Lung (tissue), 12 donors: Measurements from ENCODE around the gene HLX. TPM values are rescaled to one million over a fixed set of nuclear protein-coding genes. Genes with fewer than 3 reads are reported as not detected.

Experiments used
- ATAC-seq: fragments of 200-7000 bp; cut with Tn5 transposase; one replicate; pipeline ENCODE4 v1.9.1; 2020; ENCODE audit warnings: moderate number of reproducible peaks; ENCODE audit not compliant: insufficient read depth, low FRiP score
- DNase-seq, 3 donors: peaks; one replicate each; pipeline ENCODE4 v3.0.0-alpha.2; 2013 to 2017
- H3K27ac ChIP-seq, 2 donors: one replicate each; pipeline ENCODE4 v1.5.1; 2013; ENCODE audit warnings: mild to moderate bottlenecking in 2 of 2, moderate library complexity in 2 of 2, control low read depth in 1 of 2, inconsistent platforms in 1 of 2, low read depth in 1 of 2, low read length in 1 of 2
- H3K27me3 ChIP-seq, 3 donors: one replicate each; pipeline ENCODE4 v1.5.1; 2013; ENCODE audit warnings: low read length in 2 of 3; ENCODE audit not compliant: control insufficient read depth in 3 of 3, insufficient read depth in 3 of 3
- H3K36me3 ChIP-seq, 4 donors: one replicate each; pipeline ENCODE4 v1.5.1; 2013; ENCODE audit warnings: low read length in 4 of 4, mild to moderate bottlenecking in 1 of 4, moderate library complexity in 1 of 4; ENCODE audit not compliant: control insufficient read depth in 4 of 4, insufficient read depth in 4 of 4
- H3K4me1 ChIP-seq, 5 donors: one replicate each; pipeline ENCODE4 v1.5.1; 2013; ENCODE audit warnings: low read length in 5 of 5, mild to moderate bottlenecking in 2 of 5, moderate library complexity in 1 of 5; ENCODE audit not compliant: control insufficient read depth in 5 of 5, insufficient read depth in 5 of 5
- H3K4me3 ChIP-seq: one replicate; pipeline ENCODE4 v1.5.1; 2013; ENCODE audit warnings: mild to moderate bottlenecking, control low read depth, moderate library complexity
- H3K9ac ChIP-seq, 2 donors: one replicate each; pipeline ENCODE4 v1.5.1; 2013; ENCODE audit warnings: low read length in 2 of 2, control low read depth in 1 of 2; ENCODE audit not compliant: insufficient read depth in 1 of 2
- H3K9me3 ChIP-seq, 4 donors: one replicate each; pipeline ENCODE4 v1.5.1; 2013; ENCODE audit warnings: low read length in 3 of 4, mild to moderate bottlenecking in 1 of 4, moderate library complexity in 1 of 4; ENCODE audit not compliant: control insufficient read depth in 4 of 4, insufficient read depth in 3 of 4
- WGBS, 2 donors: extraction: QIAGEN DNeasy Blood & Tissue Kit; methylation state at CpG; one replicate each; pipeline ENCODE4 v1.1.7; 2013; 5-methylcytosine and 5-hydroxymethylcytosine counted together
- polyA plus RNA-seq, 2 donors: library from polyadenylated mRNA; stranded (reverse); fragments of 200-250 nt; gene quantifications; one replicate each; pipeline ENCODE4 v1.2.1, GENCODE V29; 2013
- total RNA-seq, 2 donors: library from RNA; depleted of rRNA in 1 of 2; stranded (reverse); fragments of >200 nt in 1 of 2; gene quantifications; one replicate each; pipeline ENCODE4 v1.2.1, GENCODE V29; 2014 to 2021
- TF ChIP-seq, protein P1 (sequence below): IDR thresholded peaks from 2 replicates; pipeline ENCODE4 v1.5.1; 2012; ENCODE audit warnings: mild to moderate bottlenecking; ENCODE audit errors: control extremely low read depth, extremely low read depth
- donor health status: control.
- donor health status: control.
- donor health status: Bipolar disorder and iron deficiency.
- donor health status: healthy.
- donor health status: DM: yes; HTN: yes; CAD: no.

Gene HLX
- total and polyA plus RNA-seq, 4 donors, result 14.8 to 36.7 (median 25.7) TPM

DNA sequence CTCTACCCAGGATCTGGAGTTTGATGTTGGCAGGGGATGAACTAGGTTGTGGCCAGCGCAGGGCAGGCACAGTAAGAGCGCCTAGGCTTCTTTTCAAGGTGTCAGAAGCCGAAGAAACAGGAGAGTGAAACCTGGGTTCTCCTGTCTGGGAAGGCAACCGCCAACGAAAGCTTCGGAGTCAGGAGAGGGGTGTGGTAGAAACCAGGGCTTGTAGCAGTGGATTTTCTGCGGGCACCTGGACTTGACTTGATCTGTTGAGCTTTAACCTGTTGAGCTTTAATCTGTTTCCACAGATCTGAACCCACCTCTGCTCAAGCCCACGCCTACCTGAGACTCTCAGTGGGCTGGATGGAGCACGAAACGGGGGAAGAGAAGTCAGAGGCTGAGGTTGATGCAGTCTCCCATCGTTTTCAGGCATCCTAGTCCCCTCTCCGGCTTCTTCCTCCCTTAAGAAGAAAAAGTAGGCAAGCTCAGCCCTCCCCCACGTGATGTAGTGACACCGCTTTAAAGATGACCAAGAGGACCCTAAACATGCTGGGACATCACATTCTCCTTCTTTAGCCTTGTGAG, 9.3 kb downstream of the HLX start:
- Histone ChIP-seq H3K27me3 (peaks cover 0 to 89% (median 63%) of the 10 kb centered on the region in 3 donors), H3K4me3 (no peak overlapping the region), H3K9ac (no peak overlapping the region), H3K9me3 (peaks cover 0 to 18% (median 0%) of the 10 kb centered on the region in 4 donors), H3K36me3 (peaks cover 3 to 34% (median 14%) of the 10 kb centered on the region in 4 donors), H3K4me1 (peaks cover 0 to 24% (median 8%) of the 10 kb centered on the region in 5 donors), H3K27ac (no peak overlapping the region)
- 56 to 67% methylated on average over 14 of the region's 14 CpGs for WGBS, 2 donors
- DNase-seq (no peak), ATAC-seq (no peak)
- TF ChIP-seq, protein P1, sequence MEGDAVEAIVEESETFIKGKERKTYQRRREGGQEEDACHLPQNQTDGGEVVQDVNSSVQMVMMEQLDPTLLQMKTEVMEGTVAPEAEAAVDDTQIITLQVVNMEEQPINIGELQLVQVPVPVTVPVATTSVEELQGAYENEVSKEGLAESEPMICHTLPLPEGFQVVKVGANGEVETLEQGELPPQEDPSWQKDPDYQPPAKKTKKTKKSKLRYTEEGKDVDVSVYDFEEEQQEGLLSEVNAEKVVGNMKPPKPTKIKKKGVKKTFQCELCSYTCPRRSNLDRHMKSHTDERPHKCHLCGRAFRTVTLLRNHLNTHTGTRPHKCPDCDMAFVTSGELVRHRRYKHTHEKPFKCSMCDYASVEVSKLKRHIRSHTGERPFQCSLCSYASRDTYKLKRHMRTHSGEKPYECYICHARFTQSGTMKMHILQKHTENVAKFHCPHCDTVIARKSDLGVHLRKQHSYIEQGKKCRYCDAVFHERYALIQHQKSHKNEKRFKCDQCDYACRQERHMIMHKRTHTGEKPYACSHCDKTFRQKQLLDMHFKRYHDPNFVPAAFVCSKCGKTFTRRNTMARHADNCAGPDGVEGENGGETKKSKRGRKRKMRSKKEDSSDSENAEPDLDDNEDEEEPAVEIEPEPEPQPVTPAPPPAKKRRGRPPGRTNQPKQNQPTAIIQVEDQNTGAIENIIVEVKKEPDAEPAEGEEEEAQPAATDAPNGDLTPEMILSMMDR, result no peak

DNA sequence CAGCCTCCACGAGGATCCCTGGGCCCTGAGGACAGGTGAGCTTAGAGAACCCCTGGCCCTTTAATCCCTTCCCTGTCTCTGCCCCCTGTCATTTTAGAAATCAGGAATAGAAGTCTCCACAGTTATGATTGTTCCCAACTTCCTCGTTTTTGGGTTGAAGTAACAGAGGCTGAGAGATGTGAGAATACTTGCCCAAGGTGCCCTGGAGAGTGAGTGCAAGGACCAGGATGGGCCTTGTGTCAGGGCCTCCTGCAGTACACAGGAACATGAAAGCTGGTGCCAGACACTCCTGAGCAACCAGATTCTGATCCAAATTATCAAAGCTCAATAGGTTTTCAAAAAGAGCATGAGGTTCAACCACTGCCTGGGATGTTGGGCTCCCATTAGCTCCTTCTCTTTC, 10.1 kb downstream of the HLX start:
- ATAC-seq (no peak), DNase-seq (no peak)
- WGBS, 2 donors, result 45 to 46% methylated on average over 2 of the region's 2 CpGs
- Histone ChIP-seq H3K27me3 (peaks cover 0 to 89% (median 67%) of the 10 kb centered on the region in 3 donors), H3K9me3 (peaks cover 0 to 21% (median 0%) of the 10 kb centered on the region in 4 donors), H3K36me3 (peaks cover 3 to 26% (median 9%) of the 10 kb centered on the region in 4 donors), H3K4me1 (peaks cover 0 to 20% (median 5%) of the 10 kb centered on the region in 5 donors), H3K27ac (no peak overlapping the region), H3K4me3 (no peak overlapping the region), H3K9ac (no peak overlapping the region)
- TF ChIP-seq, protein P1, result no peak

DNA sequence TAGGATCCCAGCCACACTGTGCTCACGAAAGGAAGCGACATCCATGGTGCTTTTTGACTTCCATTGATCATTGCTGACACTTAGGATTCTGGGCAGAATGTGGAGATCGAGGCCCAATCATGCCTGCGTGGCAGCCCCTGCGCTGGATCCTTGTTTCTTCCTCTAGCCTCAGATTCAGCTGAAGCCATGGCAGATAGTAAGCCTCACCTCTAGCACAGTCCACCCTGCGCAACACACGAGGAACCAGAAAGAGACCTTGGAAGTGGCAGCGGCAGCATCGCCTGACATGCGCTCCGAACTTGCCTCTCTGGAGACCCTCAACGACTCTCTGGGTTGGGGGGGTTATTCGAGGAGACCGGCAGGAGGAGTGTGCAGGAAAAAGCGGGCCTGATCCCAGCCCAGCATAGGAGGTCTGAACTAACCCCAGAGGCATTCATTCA, 10.6 kb downstream of the HLX start:
- peaks cover 0 to 18% (median 3%) of the 10 kb centered on the region in 5 donors for H3K4me1 ChIP-seq
- 70 to 75% methylated on average over 15 of the region's 15 CpGs for WGBS, 2 donors
- H3K36me3 ChIP-seq, result peaks cover 0 to 20% (median 6%) of the 10 kb centered on the region in 4 donors
- no peak overlapping the region for H3K27ac ChIP-seq
- H3K9me3 ChIP-seq, result peaks cover 0 to 23% (median 0%) of the 10 kb centered on the region in 4 donors
- ATAC-seq (no peak), DNase-seq (no peak)
- H3K4me3 ChIP-seq, result no peak overlapping the region
- TF ChIP-seq, protein P1, result no peak
- peaks cover 0 to 91% (median 70%) of the 10 kb centered on the region in 3 donors for H3K27me3 ChIP-seq
- H3K9ac ChIP-seq, result no peak overlapping the region
